Measurements from ENCODE around the gene ZC3H7A.

ZC3H7A gene

DNA sequence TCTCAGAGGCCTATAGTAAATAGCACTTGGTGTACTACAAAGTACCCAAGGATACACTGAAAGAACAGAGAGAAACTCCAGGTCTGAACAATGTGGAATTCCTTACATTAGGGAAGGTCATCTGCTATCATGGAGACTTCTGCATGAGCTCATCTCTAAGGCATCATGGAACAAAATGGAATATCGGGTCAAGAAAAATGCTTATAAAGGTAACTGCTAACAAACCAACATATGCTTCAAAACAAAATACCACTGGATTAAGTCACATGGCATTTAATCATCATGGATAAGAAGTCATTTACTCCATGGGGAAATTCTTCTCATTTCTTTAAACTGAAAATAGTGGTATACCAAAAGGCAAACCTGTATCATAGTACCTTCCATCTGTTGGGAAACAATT lies 88.6 kb downstream of the ZC3H7A start:
- H3K4me3 ChIP-seq (ENCODE audit: low read depth, low read length) = no peak overlapping the region
- TF ChIP-seq, protein P1, sequence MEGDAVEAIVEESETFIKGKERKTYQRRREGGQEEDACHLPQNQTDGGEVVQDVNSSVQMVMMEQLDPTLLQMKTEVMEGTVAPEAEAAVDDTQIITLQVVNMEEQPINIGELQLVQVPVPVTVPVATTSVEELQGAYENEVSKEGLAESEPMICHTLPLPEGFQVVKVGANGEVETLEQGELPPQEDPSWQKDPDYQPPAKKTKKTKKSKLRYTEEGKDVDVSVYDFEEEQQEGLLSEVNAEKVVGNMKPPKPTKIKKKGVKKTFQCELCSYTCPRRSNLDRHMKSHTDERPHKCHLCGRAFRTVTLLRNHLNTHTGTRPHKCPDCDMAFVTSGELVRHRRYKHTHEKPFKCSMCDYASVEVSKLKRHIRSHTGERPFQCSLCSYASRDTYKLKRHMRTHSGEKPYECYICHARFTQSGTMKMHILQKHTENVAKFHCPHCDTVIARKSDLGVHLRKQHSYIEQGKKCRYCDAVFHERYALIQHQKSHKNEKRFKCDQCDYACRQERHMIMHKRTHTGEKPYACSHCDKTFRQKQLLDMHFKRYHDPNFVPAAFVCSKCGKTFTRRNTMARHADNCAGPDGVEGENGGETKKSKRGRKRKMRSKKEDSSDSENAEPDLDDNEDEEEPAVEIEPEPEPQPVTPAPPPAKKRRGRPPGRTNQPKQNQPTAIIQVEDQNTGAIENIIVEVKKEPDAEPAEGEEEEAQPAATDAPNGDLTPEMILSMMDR (IDR thresholded peaks at IDR 0.05; ENCODE audit: low read depth, low read length, missing control alignments) = no peak
- in situ Hi-C loops (cut with HindIII; ENCODE audit: low sequenced_read_pairs) = no loop called here
- DNase-seq (ENCODE audit: low read depth) = no peak

DNA sequence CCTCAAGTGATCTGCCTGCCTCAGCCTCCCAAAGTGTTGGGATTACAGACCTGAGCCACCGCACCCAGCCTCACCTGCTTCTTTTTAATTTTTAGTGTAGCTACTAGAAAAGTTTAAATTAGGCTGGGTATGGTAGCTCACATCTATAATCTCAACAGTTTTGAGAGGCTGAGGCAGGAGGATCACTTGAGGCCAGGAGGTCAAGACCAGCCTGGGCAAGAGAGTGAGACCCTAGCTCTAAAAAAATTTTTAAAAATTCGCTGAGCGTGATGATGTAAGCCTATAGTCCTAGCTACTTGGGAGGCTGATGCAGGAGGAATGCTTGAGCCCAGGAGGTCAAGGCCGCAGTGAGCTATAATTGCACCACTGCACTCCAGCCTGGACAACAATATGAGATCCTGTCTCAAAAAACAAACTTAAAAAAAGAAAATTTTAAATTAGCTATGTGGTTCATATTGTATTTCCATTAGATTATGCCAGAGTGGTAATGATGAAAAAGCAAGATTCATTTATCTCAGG lies 89.3 kb downstream of the ZC3H7A start:
- TF ChIP-seq, protein P1 (IDR thresholded peaks at IDR 0.05; ENCODE audit: low read depth, low read length, missing control alignments) = no peak
- no peak overlapping the region for H3K4me3 ChIP-seq (ENCODE audit: low read depth, low read length)
- DNase-seq (ENCODE audit: low read depth) = no peak
- in situ Hi-C loops (cut with HindIII; ENCODE audit: low sequenced_read_pairs) = no loop called here

DNA sequence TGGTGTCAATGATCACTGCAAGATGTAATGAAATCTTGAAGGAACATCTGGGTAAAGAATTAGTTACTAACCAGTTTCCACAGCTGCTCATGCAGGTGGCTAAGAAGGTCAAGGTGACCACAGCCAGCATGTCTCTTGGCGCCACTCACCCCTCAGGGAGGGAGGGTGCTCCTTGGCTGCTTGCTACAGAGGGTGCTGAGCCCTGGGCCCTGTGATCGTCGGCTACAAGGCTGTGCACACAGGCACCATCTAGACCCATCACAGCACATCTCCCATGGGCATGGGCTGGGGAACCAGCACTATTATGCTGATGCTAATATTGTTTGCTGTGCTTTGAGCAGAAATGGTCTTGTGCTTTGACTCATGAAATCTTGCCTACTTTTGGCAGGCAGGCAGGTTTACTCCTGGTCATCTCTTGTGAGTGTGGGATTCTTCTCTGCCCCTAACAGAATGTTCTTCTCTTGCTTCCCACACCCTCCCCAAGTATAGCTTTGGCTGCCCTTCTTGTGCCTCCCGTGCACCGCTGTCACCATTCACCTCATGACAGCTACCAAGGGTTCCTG lies 90.8 kb downstream of the ZC3H7A start:
- DNase-seq (ENCODE audit: low read depth) = no peak
- TF ChIP-seq, protein P1 (IDR thresholded peaks at IDR 0.05; ENCODE audit: low read depth, low read length, missing control alignments) = no peak
- in situ Hi-C loops (cut with HindIII; ENCODE audit: low sequenced_read_pairs) = no loop called here
- no peak overlapping the region for H3K4me3 ChIP-seq (ENCODE audit: low read depth, low read length)

DNA sequence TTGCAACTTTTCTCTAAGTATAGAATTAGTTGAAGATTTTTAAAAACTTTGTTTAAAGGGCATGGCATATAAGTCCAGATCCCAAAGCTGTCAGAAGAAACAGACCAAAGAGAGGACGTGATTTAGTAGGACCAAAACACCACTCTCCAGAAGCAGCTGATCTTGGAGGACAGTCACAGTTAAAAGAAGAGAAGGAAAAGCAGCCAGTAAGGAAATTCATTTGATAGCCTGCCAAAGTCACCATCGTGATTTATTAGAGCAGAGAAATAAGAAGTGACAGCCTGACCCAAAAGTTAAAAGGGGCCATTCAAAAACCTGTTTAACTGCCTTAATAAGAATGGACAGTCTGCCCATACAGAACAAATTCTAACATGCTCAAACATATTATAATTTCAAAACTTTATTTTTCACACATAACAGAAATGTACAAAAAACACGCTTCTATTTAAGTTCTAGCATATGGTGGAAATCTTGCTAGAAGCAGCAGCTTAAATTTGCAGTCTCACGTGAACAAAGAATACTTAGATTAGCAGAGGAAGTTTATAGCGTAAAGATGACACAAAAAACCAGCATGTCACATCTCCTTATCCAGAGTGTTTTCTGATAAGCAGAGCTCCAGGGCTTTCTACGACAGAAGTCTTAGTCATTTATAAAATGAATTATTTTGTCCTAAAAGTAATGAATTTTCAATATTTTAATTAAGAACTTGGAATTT lies 91.6 kb downstream of the ZC3H7A start:
- no peak for DNase-seq (ENCODE audit: low read depth)
- H3K4me3 ChIP-seq (ENCODE audit: low read depth, low read length) = no peak overlapping the region
- in situ Hi-C loops (cut with HindIII; ENCODE audit: low sequenced_read_pairs) = no loop called here
- TF ChIP-seq, protein P1 (IDR thresholded peaks at IDR 0.05; ENCODE audit: low read depth, low read length, missing control alignments) = no peak
